ENCODE measurements around the gene CELSR1.
"Not testable (repeated sequence)": the region's sequence is repeated elsewhere in the genome, so short reads cannot be mapped to it uniquely, and the experiment has no call there.

Gene CELSR1

DNA sequence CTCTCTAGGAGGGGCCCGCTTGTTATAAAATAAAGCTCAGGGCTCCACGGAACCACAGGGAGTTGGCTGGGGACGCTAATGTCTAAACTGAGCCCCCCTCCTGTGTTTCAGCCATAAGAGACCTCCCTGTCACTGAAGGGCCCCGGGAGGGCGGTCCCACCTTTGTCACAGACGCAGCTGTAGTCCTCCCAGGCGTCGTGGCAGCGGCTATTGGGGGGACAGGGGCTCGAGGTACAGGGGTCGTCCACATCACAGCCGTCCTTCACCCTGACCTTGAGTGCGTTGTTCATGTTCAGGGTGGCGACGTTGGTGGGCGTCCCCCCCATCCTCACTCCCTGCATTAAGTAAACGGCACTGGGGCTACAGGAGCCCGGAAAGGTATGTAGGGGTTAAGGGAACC lies 139.9 kb downstream of the CELSR1 start:
- in situ Hi-C loops (cut with MboI; ENCODE audit: low pct_unique_long_range_greater_than_20kb, low sequenced_read_pairs, unreplicated experiment) = no loop called here
- TF ChIP-seq, protein P1, sequence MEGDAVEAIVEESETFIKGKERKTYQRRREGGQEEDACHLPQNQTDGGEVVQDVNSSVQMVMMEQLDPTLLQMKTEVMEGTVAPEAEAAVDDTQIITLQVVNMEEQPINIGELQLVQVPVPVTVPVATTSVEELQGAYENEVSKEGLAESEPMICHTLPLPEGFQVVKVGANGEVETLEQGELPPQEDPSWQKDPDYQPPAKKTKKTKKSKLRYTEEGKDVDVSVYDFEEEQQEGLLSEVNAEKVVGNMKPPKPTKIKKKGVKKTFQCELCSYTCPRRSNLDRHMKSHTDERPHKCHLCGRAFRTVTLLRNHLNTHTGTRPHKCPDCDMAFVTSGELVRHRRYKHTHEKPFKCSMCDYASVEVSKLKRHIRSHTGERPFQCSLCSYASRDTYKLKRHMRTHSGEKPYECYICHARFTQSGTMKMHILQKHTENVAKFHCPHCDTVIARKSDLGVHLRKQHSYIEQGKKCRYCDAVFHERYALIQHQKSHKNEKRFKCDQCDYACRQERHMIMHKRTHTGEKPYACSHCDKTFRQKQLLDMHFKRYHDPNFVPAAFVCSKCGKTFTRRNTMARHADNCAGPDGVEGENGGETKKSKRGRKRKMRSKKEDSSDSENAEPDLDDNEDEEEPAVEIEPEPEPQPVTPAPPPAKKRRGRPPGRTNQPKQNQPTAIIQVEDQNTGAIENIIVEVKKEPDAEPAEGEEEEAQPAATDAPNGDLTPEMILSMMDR (IDR thresholded peaks at IDR 0.05; ENCODE audit: extremely low read depth, insufficient read depth, missing control alignments) = no peak
- DNase-seq (ENCODE audit: low spot score) = no peak

DNA sequence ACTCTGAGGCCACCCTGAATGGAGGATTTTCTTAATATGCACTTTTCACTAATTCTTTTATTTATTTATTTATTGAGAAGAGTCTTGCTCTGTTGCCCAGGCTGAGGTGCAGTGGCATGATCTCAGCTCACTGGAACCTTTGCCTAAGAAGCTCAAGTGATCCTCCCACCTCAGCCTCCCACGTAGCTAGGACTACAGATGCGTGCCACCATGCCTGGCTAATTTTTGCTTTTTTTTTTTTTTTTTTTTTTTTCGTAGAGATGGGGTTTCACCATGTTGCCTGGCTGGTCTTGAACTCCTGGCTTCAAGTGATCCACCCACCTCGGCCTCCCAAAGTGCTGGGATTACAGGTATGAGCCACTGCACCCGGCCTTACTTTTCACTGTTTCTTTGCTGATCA lies 140.4 kb downstream of the CELSR1 start:
- in situ Hi-C loops (cut with MboI; ENCODE audit: low pct_unique_long_range_greater_than_20kb, low sequenced_read_pairs, unreplicated experiment); DNase-seq (ENCODE audit: low spot score): not testable (repeated sequence)

DNA sequence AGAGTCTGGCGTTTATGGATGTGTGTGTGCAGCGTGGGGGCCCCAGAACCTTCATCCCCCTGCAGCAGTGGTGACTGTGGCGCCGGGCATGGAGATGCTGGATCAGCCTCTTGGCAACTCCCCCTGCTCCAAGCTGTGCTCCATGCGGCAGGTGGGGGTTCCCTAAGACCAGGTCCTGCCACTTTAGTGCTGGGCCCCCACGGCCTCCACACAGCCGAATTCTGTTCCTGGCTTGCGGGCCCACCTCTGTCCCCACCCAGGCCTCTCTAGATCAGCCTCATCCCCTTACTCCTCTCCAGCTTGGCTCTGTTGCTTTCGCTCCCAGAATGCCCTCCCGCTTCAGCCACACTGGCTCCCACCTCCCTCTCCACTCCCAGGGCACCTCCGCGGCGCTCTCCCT lies 142.3 kb downstream of the CELSR1 start:
- DNase-seq (ENCODE audit: low spot score) = no peak
- in situ Hi-C loops (cut with MboI; ENCODE audit: low pct_unique_long_range_greater_than_20kb, low sequenced_read_pairs, unreplicated experiment) = no loop called here
- TF ChIP-seq, protein P1 (IDR thresholded peaks at IDR 0.05; ENCODE audit: extremely low read depth, insufficient read depth, missing control alignments) = no peak

DNA sequence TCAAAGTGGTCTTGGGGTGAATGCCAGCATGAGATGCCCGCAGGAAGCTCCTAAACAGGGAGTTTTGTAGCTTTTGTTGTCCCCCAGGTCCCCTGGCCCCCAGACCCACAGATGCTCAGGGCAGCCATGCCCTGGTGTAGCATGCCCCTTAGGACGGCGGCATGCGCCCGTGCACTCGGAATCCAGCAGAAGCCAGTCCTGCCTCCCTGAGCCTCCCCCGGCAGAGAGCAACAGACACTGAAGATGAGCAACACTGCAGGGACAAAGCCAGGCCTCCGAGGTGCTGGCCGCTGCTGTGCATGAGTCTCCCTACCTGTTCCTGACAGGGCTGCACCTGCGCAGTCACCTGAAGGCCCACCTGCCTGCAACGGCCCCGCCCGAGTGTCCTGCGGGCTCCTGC lies 142.8 kb downstream of the CELSR1 start:
- no peak for DNase-seq (ENCODE audit: low spot score)
- TF ChIP-seq, protein P1 (IDR thresholded peaks at IDR 0.05; ENCODE audit: extremely low read depth, insufficient read depth, missing control alignments) = no peak
- in situ Hi-C loops (cut with MboI; ENCODE audit: low pct_unique_long_range_greater_than_20kb, low sequenced_read_pairs, unreplicated experiment) = no loop called here

DNA sequence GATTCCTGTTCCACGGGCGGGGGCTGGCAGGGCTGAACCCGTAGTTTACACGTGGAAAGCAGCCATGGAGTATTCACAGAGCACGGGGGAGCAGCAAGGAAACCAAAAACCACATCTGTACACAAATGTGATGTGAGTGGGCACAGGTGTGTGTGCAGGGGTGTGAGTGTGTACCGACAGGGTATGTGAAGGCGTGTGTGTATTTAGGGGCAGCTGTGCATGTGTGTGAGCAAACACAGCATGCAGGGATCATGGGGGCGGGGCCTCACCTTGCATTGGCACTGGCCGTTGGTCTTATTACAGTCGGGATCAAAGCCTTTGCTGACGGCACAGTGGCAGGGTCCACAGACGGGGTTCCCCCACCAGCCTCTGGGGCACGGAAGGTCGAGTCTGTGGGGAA lies 143.5 kb downstream of the CELSR1 start:
- DNase-seq (ENCODE audit: low spot score) = no peak
- TF ChIP-seq, protein P1 (IDR thresholded peaks at IDR 0.05; ENCODE audit: extremely low read depth, insufficient read depth, missing control alignments) = no peak
- in situ Hi-C loops (cut with MboI; ENCODE audit: low pct_unique_long_range_greater_than_20kb, low sequenced_read_pairs, unreplicated experiment) = no loop called here

DNA sequence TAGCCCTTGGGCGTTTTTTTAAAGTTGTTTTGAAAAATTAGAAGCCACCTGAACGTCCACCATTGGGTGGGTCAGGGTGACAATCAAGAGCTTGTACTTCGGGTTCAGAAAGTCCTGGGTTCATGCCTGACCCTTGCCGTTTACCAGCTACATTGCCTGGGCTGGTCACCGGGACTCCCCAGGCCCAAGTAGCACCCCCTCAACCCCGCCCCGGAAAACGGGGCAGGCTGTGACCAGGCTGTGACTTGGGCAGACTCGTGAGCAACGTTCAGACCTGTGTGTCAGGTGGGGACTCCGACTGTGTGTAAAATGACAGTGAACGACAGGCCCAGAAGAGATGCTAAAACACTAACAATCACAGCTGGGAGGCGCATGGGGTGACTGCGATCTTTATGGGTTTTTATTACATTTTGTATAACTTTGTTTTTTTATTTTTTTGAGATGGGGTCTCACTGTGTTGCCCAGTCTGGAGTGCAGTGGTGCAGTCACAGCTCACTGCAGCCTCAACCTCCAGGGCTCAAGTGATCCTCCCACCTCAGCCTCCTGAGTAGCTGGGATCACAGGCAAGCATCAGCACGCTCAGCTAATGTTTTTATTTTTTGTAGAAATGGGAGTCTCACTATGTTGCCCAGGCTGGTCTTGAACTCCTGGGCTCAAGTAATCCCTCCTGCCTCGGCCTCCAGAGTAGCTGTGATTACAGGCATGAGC lies 145.1 kb downstream of the CELSR1 start:
- in situ Hi-C loops (cut with MboI; ENCODE audit: low pct_unique_long_range_greater_than_20kb, low sequenced_read_pairs, unreplicated experiment) = no loop called here
- TF ChIP-seq, protein P1 (IDR thresholded peaks at IDR 0.05; ENCODE audit: extremely low read depth, insufficient read depth, missing control alignments) = no peak
- no peak for DNase-seq (ENCODE audit: low spot score)

DNA sequence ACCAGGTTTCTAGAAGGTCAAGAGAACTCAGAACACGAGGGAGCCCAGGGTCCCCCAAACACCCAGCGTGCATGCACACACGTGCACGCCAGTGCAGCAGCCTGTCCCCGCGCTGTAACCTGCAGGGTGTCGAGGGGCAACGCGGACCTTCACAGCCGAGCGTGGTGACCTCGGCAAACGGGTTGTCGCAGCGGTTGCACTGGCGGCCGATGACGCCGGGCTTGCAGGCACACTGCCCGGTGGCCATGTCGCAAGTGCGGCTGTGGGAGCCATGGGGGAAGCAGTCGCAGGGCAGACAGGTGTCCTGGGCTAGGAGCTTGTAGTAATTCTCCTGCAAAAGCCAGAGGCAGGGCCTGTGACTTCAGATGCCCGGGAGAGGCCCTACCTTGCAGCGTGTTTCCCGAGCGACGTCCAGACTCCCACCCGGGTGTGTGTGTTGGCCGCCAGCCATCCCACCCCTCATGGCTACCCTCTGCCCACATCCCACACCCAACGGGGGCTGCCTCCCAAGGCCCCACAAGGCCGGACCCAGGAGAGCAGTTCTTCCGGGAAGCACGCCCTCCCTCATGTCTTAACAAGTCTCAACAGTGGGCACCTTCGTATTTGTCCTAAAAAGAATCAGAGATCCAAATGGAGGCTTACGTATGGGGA lies 145.8 kb downstream of the CELSR1 start:
- no peak for DNase-seq (ENCODE audit: low spot score)
- in situ Hi-C loops (cut with MboI; ENCODE audit: low pct_unique_long_range_greater_than_20kb, low sequenced_read_pairs, unreplicated experiment) = no loop called here
- TF ChIP-seq, protein P1 (IDR thresholded peaks at IDR 0.05; ENCODE audit: extremely low read depth, insufficient read depth, missing control alignments) = no peak

Measured in GM13977 (cell line).